ENCODE results near the gene FOXD4L3. TPM values are rescaled to one million over a fixed set of nuclear protein-coding genes. Genes with fewer than 3 reads are reported as not detected.
"Not testable (repeated sequence)": the region's sequence is repeated elsewhere in the genome, so short reads cannot be mapped to it uniquely, and the experiment has no call there.

The FOXD4L3 gene
- total RNA-seq, 1 experiment from 2014 or later = not detected

DNA sequence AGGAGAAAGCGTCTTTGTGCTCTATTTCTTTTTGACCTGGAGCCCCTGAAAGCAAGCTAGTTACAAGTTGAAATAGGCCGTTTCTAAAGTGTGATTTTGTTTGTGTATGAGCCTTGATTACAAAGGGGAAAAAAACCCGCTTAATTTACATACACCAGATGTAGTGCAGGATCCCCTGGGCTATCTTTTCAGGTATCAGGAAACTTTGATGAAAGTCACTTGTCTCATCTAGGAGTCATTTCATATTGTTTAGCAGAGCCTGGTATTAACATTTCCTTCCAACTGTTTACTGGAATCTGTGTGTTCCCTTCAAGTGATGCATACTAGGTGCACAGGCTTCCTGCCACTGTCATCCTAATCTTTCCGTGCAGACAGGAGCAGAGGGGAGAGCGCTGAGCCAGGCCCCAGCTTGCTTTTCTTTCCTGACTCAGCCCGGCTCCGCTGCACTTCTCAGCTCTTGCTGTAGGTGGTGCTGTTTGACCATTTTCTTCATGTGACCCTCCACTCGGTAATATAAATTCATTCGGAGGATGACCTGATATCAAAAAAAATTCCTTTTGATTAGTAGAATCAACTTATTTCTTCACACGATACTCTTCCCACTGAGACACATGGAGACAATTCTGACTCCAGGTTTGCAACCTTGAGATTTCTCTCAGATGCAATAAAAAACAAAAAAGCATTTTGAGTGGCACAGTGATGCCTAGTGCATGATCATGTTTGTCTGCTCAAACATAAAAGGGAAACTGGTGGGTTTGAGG, 39.8 kb downstream of the FOXD4L3 start:
- DNase-seq (ENCODE audit: low read depth); in situ Hi-C loops (cut with HindIII; ENCODE audit: low pct_unique_long_range_greater_than_20kb, low sequenced_read_pairs): not testable (repeated sequence)

DNA sequence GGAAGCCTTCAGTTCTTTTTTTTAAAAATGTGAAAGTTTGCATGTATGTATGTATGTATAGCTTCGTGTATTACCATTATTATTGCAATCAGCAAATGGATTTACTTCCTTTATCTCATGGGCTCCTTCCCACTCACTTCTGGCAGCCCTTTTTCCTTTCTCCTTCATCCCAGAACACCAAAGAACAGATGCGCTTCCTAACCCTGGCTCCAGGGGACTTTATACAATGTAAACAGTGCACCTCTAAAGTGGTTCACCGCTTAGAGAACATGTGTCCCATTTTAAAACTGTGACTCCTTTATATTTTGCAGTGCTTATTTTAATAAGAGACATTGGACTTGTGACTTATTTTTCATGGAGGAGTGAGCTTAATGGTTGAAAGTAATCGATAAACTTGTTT, 40.6 kb downstream of the FOXD4L3 start:
- in situ Hi-C loops (cut with HindIII; ENCODE audit: low pct_unique_long_range_greater_than_20kb, low sequenced_read_pairs); DNase-seq (ENCODE audit: low read depth): not testable (repeated sequence)

DNA sequence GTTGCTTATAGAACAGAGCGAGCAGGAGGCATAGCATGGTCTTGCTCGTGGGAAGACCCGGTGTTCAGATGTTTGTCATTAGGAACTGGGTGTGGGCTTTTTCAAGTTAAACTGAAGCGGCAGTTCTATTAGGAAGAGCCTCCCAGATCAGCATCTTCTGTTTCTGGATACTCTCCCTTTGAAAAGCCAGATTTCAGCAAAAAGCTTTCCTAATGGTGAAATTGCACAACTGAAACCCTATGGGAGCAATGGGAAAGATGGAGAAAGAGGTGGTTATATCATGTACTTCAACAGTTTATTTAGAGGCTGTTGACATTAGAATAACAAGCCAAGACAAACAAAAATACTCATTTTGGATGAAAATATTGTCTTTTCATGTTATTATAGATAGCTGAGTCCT, 41.3 kb downstream of the FOXD4L3 start:
- DNase-seq (ENCODE audit: low read depth); in situ Hi-C loops (cut with HindIII; ENCODE audit: low pct_unique_long_range_greater_than_20kb, low sequenced_read_pairs): not testable (repeated sequence)

DNA sequence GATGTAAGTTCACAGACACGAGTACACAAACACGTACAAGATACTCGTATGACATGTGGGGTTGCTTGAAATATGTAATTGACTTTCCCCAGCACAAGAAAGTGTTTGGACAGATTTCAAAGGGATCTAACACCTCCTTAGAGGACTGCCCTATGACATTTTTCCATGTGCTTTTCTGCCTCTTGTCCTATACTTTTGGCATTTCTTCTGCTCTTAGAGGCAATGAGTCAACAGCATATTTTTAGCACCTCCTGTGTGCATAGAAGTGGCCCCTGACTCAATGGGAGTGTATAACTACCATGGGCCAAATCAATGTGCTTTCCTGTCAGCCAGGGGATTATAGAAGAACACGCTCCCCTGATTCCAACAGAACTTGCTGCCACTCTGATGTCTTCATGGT, 49.0 kb downstream of the FOXD4L3 start:
- in situ Hi-C loops (cut with HindIII; ENCODE audit: low pct_unique_long_range_greater_than_20kb, low sequenced_read_pairs); DNase-seq (ENCODE audit: low read depth): not testable (repeated sequence)

Other genes starting within 250 kb of the FOXD4L3 start
- gene ZNG1C, start 60.9 kb upstream of the FOXD4L3 start, total RNA-seq (2014; rRNA removed; shearing (Covaris generic); ENCODE audit: low replicate concordance) = 6.5 and 10.5 TPM in 2 replicates
- gene PGM5, start 53.7 kb downstream of the FOXD4L3 start, total RNA-seq (2014; rRNA removed; shearing (Covaris generic); ENCODE audit: low replicate concordance) = not detected in 2 replicates
- not detected in 2 replicates for gene TMEM252, start 238.0 kb downstream of the FOXD4L3 start, total RNA-seq (2014; rRNA removed; shearing (Covaris generic); ENCODE audit: low replicate concordance)

All from Caki2 (cell line).